ENCODE data around the gene ERC2.
"Not testable (repeated sequence)": the region's sequence is repeated elsewhere in the genome, so short reads cannot be mapped to it uniquely, and the experiment has no call there.

ERC2 gene

GRCh38 chr3:56468184-56469106, at the start of gene ERC2:
ERC2 (minus strand) TSS chr3:56468467.
- H3K9me3 Mint-ChIP-seq = no peaks in the 10 kb centered on the region
- peak within 1 kb of the TSS; percentile 77 for H3K4me3 Mint-ChIP-seq
- H3K27ac Mint-ChIP-seq = no peak within 1 kb of the TSS
- H3K36me3 Mint-ChIP-seq (ENCODE audit: low read depth) = no peaks in the 10 kb centered on the region
- peaks cover 61% of the 10 kb centered on the region for H3K27me3 Mint-ChIP-seq (ENCODE audit: low read depth)
- H3K4me1 Mint-ChIP-seq (ENCODE audit: low read depth) = no peaks in the 10 kb centered on the region
- no peak for DNase-seq (ENCODE audit: low spot score)

DNA sequence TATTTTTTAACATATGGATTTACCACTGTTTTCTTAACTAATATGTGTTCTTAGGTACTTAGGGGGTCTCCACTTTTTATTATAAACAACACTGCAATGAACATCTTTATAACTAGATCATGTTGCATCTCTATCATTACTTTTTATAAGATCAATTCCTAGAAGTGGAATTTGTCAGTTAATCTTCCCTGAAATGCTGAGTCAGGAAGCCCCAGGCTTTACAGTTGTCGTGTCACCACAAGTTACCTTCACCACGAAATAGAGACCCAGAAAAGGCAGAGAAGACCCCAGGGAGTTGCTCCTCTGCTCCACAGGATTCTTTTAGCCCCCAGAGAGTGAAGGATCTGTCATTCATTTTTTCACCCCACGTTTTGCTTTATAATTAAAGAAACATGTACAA, 34.5 kb upstream of the ERC2 start:
- Mint-ChIP-seq H3K27me3 (ENCODE audit: low read depth) (peaks cover 4% of the 10 kb centered on the region), H3K4me3 (no peak overlapping the region), H3K4me1 (ENCODE audit: low read depth) (no peaks in the 10 kb centered on the region), H3K9me3 (no peaks in the 10 kb centered on the region), H3K36me3 (ENCODE audit: low read depth) (no peaks in the 10 kb centered on the region), H3K27ac (no peak overlapping the region)
- DNase-seq (ENCODE audit: low spot score) = no peak

DNA sequence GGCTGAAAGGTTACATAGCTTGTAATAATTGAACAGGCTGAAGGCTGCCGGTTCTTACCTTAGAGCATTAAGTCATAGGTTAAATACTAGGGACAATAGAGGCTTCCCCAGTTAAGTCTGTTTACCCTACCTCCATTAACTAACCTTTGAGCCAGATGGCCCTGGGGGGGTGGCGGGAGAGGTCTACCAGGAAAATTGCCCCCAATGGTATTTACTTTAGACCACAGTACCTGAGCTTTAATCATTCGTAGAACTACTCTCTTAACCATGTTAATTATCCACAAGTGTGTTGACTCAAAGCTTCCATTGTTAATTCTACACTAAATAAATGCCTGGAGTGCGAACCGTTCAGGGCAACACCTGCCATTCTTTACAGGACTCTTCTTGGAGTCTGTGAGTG, 28.1 kb upstream of the ERC2 start:
- not testable (repeated sequence) for H3K9me3 Mint-ChIP-seq; H3K27ac Mint-ChIP-seq; DNase-seq (ENCODE audit: low spot score); H3K36me3 Mint-ChIP-seq (ENCODE audit: low read depth); H3K4me3 Mint-ChIP-seq; H3K4me1 Mint-ChIP-seq (ENCODE audit: low read depth); H3K27me3 Mint-ChIP-seq (ENCODE audit: low read depth)

GRCh38 chr3:56494679-56495322, 26.5 kb upstream of the ERC2 start:
- H3K4me3 Mint-ChIP-seq = no peak overlapping the region
- no peak overlapping the region for H3K27ac Mint-ChIP-seq
- H3K4me1 Mint-ChIP-seq (ENCODE audit: low read depth) = no peaks in the 10 kb centered on the region
- H3K36me3 Mint-ChIP-seq (ENCODE audit: low read depth) = no peaks in the 10 kb centered on the region
- H3K27me3 Mint-ChIP-seq (ENCODE audit: low read depth) = no peaks in the 10 kb centered on the region
- DNase-seq (ENCODE audit: low spot score) = peak; percentile 60
- no peaks in the 10 kb centered on the region for H3K9me3 Mint-ChIP-seq

DNA sequence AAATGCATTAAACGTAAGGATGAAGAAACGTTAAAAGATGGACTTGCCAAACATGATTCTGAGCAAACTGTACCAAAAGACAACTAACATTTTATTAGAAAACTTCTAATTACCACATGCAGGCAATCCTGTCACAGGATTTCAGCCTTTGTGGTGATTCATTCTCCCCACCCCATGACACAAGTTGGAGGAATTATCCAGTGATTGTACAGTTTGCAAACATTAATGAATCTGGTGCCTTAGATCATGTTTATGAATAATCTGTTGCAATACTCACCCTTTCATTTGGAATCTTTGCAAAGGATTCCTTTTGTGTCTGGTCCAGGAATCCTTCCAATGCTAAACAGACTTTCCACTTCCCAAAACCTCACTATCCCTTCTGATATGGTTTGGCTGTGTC, 23.3 kb upstream of the ERC2 start:
- H3K36me3 Mint-ChIP-seq (ENCODE audit: low read depth) = no peaks in the 10 kb centered on the region
- no peaks in the 10 kb centered on the region for H3K9me3 Mint-ChIP-seq
- no peak overlapping the region for H3K4me3 Mint-ChIP-seq
- no peaks in the 10 kb centered on the region for H3K27me3 Mint-ChIP-seq (ENCODE audit: low read depth)
- no peak for DNase-seq (ENCODE audit: low spot score)
- no peak overlapping the region for H3K27ac Mint-ChIP-seq
- H3K4me1 Mint-ChIP-seq (ENCODE audit: low read depth) = no peaks in the 10 kb centered on the region

GRCh38 chr3:56488812-56489600, 20.7 kb upstream of the ERC2 start:
- H3K4me1 Mint-ChIP-seq (ENCODE audit: low read depth) = no peaks in the 10 kb centered on the region
- no peaks in the 10 kb centered on the region for H3K36me3 Mint-ChIP-seq (ENCODE audit: low read depth)
- H3K27ac Mint-ChIP-seq = no peak overlapping the region
- H3K4me3 Mint-ChIP-seq = no peak overlapping the region
- DNase-seq (ENCODE audit: low spot score) = no peak
- H3K27me3 Mint-ChIP-seq (ENCODE audit: low read depth) = no peaks in the 10 kb centered on the region
- H3K9me3 Mint-ChIP-seq = no peaks in the 10 kb centered on the region

GRCh38 chr3:56484525-56485032, 16.3 kb upstream of the ERC2 start:
- Mint-ChIP-seq H3K4me1 (ENCODE audit: low read depth) (no peaks in the 10 kb centered on the region), H3K36me3 (ENCODE audit: low read depth) (no peaks in the 10 kb centered on the region), H3K27ac (no peak overlapping the region), H3K4me3 (no peak overlapping the region), H3K27me3 (ENCODE audit: low read depth) (no peaks in the 10 kb centered on the region), H3K9me3 (no peaks in the 10 kb centered on the region)
- no peak for DNase-seq (ENCODE audit: low spot score)

- H3K4me1 Mint-ChIP-seq (ENCODE audit: low read depth) = no peaks in the 10 kb centered on the region
- no peak overlapping the region for H3K4me3 Mint-ChIP-seq
- no peaks in the 10 kb centered on the region for H3K36me3 Mint-ChIP-seq (ENCODE audit: low read depth)
- no peaks in the 10 kb centered on the region for H3K27me3 Mint-ChIP-seq (ENCODE audit: low read depth)
- no peak for DNase-seq (ENCODE audit: low spot score)
- no peaks in the 10 kb centered on the region for H3K9me3 Mint-ChIP-seq
- no peak overlapping the region for H3K27ac Mint-ChIP-seq
Observed at GRCh38 chr3:56484122-56484521, 15.9 kb upstream of the ERC2 start.

DNA sequence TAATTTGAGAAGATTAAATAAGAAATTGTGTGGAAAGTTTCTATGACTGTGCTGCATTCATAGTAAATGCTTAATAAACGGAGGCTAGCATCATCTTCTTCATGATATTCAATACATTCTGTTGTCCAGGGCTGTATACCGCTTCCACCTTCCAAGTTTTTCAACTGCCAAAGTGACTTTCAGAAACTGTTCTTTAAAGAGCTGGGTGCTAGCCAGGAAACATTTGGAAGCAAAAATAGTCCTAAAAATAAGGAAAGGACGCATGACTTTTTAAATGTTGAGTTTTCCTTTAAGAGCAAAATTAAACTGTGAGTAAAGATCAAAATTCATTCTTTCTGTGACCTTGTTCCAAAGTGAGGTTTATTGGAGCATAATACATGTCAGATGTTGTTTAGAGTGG, 9.4 kb upstream of the ERC2 start:
- peaks cover 8% of the 10 kb centered on the region for H3K27me3 Mint-ChIP-seq (ENCODE audit: low read depth)
- no peaks in the 10 kb centered on the region for H3K9me3 Mint-ChIP-seq
- H3K4me1 Mint-ChIP-seq (ENCODE audit: low read depth) = no peaks in the 10 kb centered on the region
- no peaks in the 10 kb centered on the region for H3K36me3 Mint-ChIP-seq (ENCODE audit: low read depth)
- no peak overlapping the region for H3K4me3 Mint-ChIP-seq
- no peak overlapping the region for H3K27ac Mint-ChIP-seq
- no peak for DNase-seq (ENCODE audit: low spot score)

DNA sequence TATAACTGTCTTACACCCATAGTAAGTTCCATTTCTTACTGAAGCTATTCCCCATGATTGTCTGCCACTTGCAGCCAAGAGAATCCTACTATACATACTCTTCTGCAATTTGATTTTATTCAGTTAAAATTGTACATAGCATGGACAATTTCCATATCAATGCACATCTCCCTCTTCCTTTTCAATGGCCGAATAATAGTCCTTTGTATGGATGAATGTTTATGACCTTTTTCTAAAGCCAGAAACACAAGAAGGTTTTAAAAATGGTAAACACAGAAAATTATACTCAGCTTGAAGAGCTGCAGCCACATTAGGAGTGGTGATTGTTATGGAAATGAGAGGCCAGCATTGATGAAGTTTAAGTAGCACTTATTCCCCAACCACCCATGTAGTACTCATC, 8.5 kb upstream of the ERC2 start:
- Mint-ChIP-seq H3K4me3 (no peak overlapping the region), H3K4me1 (ENCODE audit: low read depth) (no peaks in the 10 kb centered on the region), H3K27me3 (ENCODE audit: low read depth) (peaks cover 11% of the 10 kb centered on the region), H3K9me3 (no peaks in the 10 kb centered on the region), H3K36me3 (ENCODE audit: low read depth) (no peaks in the 10 kb centered on the region), H3K27ac (no peak overlapping the region)
- DNase-seq (ENCODE audit: low spot score) = no peak

- no peak overlapping the region for H3K4me3 Mint-ChIP-seq
- H3K27ac Mint-ChIP-seq = no peak overlapping the region
- DNase-seq (ENCODE audit: low spot score) = no peak
- no peaks in the 10 kb centered on the region for H3K36me3 Mint-ChIP-seq (ENCODE audit: low read depth)
- H3K27me3 Mint-ChIP-seq (ENCODE audit: low read depth) = peaks cover 50% of the 10 kb centered on the region
- H3K4me1 Mint-ChIP-seq (ENCODE audit: low read depth) = no peaks in the 10 kb centered on the region
- H3K9me3 Mint-ChIP-seq = no peaks in the 10 kb centered on the region
Observed at GRCh38 chr3:56471771-56472170, 3.5 kb upstream of the ERC2 start.

- Mint-ChIP-seq H3K27me3 (ENCODE audit: low read depth) (peaks cover 65% of the 10 kb centered on the region), H3K36me3 (ENCODE audit: low read depth) (no peaks in the 10 kb centered on the region), H3K4me3 (no peak overlapping the region), H3K4me1 (ENCODE audit: low read depth) (no peaks in the 10 kb centered on the region), H3K27ac (no peak overlapping the region), H3K9me3 (no peaks in the 10 kb centered on the region)
- DNase-seq (ENCODE audit: low spot score) = no peak
Observed at GRCh38 chr3:56469141-56469540, 874 bp upstream of the ERC2 start.

DNA sequence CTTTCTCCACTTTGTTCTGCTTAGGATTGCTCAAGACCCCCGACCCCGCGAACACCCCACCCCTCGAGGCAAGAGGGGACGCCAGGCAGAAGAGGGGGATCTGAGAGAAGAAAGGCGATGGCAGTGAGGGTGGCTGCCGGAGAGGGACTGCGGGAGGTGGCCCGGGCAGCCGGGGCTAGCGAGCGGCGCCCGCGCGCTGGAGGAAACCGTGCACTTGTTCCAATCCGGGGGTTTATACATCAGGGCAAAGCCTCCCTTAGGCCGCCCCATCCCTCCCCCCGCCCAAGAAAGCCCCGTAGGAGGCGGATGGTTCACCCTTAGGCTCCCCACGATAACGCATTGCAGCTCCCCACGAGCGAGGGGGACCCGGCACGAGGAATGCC, 475 bp downstream of the ERC2 start:
- H3K36me3 Mint-ChIP-seq (ENCODE audit: low read depth) = no peaks in the 10 kb centered on the region
- no peak for DNase-seq (ENCODE audit: low spot score)
- peaks cover 61% of the 10 kb centered on the region for H3K27me3 Mint-ChIP-seq (ENCODE audit: low read depth)
- no peak overlapping the region for H3K27ac Mint-ChIP-seq
- H3K4me3 Mint-ChIP-seq = peak overlapping the region; percentile 77
- no peaks in the 10 kb centered on the region for H3K9me3 Mint-ChIP-seq
- no peaks in the 10 kb centered on the region for H3K4me1 Mint-ChIP-seq (ENCODE audit: low read depth)

DNA sequence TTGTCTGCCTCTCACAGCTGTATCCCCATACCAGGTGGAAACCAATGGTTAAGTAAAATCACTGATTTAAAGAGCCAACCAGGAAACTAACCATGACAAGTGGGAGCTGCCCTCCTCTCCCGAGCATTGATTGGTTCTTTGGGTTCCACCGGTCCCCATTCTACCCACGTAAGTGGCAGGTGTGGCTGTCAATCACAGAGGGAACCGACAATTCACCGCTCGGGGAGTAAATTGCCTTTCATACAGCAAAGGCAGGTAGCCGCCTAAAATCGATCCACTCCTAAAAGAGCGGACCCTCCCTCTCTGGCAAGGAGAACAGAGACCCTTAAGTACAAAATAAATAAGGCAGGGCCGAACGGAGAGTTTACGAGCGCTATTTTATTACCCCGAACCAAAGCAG, 1.2 kb downstream of the ERC2 start:
- Mint-ChIP-seq H3K27me3 (ENCODE audit: low read depth) (peaks cover 58% of the 10 kb centered on the region), H3K27ac (no peak overlapping the region), H3K4me1 (ENCODE audit: low read depth) (no peaks in the 10 kb centered on the region), H3K9me3 (no peaks in the 10 kb centered on the region), H3K36me3 (ENCODE audit: low read depth) (no peaks in the 10 kb centered on the region), H3K4me3 (peak overlapping the region; percentile 77)
- DNase-seq (ENCODE audit: low spot score) = peak; percentile 6

Measured in T-helper 2 cell treated with Interferon-gamma antibody and Interleukin-4, amounts not matched to agents 5 μg/mL and 100 μg/mL, for 36 hours (primary cell).